22Rv1 (cell line): ENCODE results near the gene SNX13.

Experiments used
- ZFX ChIP-seq: fragments of 450-650 bp; IDR thresholded peaks from 2 replicates; pipeline ENCODE4 v1.6.1; 2017; ENCODE audit warnings: antibody characterized with exemption, borderline replicate concordance
- TF ChIP-seq, protein P1 (sequence below): fragments of 450-650 bp; IDR thresholded peaks from 2 replicates; pipeline ENCODE4 v1.5.1; 2017; ENCODE audit warnings: mild to moderate bottlenecking

- TF ChIP-seq, protein P1, sequence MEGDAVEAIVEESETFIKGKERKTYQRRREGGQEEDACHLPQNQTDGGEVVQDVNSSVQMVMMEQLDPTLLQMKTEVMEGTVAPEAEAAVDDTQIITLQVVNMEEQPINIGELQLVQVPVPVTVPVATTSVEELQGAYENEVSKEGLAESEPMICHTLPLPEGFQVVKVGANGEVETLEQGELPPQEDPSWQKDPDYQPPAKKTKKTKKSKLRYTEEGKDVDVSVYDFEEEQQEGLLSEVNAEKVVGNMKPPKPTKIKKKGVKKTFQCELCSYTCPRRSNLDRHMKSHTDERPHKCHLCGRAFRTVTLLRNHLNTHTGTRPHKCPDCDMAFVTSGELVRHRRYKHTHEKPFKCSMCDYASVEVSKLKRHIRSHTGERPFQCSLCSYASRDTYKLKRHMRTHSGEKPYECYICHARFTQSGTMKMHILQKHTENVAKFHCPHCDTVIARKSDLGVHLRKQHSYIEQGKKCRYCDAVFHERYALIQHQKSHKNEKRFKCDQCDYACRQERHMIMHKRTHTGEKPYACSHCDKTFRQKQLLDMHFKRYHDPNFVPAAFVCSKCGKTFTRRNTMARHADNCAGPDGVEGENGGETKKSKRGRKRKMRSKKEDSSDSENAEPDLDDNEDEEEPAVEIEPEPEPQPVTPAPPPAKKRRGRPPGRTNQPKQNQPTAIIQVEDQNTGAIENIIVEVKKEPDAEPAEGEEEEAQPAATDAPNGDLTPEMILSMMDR = no peak
- TF ChIP-seq ZFX = no peak
Observed at GRCh38 chr7:17815318-17815717, 125.0 kb downstream of the SNX13 start.
